GM19468 (cell line): ENCODE results near the gene WDR26.
A peak's percentile ranks its signal among the peaks of the same experiment; 100 is the strongest.
"Not testable (repeated sequence)": the region's sequence is repeated elsewhere in the genome, so short reads cannot be mapped to it uniquely, and the experiment has no call there.

Experiments
- ATAC-seq: cut with Tn5 transposase; IDR thresholded peaks from one replicate; pipeline ENCODE4 v1.9.1; 2021; ENCODE audit warnings: mild to moderate bottlenecking, moderate library complexity, moderate number of reproducible peaks; ENCODE audit not compliant: unreplicated experiment; ENCODE audit errors: extremely low read depth

Gene WDR26

GRCh38 chr1:224434691-224435317, at the start of gene WDR26:
WDR26 (minus strand) TSS chr1:224434797.
- ATAC-seq: peak; percentile 95

GRCh38 chr1:224483206-224483605, 48.6 kb upstream of the WDR26 start:
- not testable (repeated sequence) for ATAC-seq

- ATAC-seq: no peak
Measured at GRCh38 chr1:224482619-224483018, 48.0 kb upstream of the WDR26 start.

- ATAC-seq: no peak
Measured at GRCh38 chr1:224481601-224482000, 47.0 kb upstream of the WDR26 start.

- ATAC-seq: not testable (repeated sequence)
Measured at GRCh38 chr1:224480888-224481459, 46.4 kb upstream of the WDR26 start.

GRCh38 chr1:224480200-224480599, 45.6 kb upstream of the WDR26 start:
- not testable (repeated sequence) for ATAC-seq

GRCh38 chr1:224472806-224473205, 38.2 kb upstream of the WDR26 start:
- ATAC-seq: no peak

GRCh38 chr1:224466154-224466553, 31.6 kb upstream of the WDR26 start:
- ATAC-seq: no peak

- ATAC-seq: no peak
Measured at GRCh38 chr1:224459966-224460365, 25.4 kb upstream of the WDR26 start.

GRCh38 chr1:224458996-224459395, 24.4 kb upstream of the WDR26 start:
- no peak for ATAC-seq

GRCh38 chr1:224458296-224458695, 23.7 kb upstream of the WDR26 start:
- ATAC-seq: no peak

GRCh38 chr1:224457782-224458144, 23.2 kb upstream of the WDR26 start:
- ATAC-seq: no peak

GRCh38 chr1:224456637-224456953, 22.0 kb upstream of the WDR26 start:
- no peak for ATAC-seq

GRCh38 chr1:224454402-224455055, 19.9 kb upstream of the WDR26 start:
- no peak for ATAC-seq

GRCh38 chr1:224450561-224451350, 16.2 kb upstream of the WDR26 start:
- ATAC-seq: no peak

- no peak for ATAC-seq
Measured at GRCh38 chr1:224450159-224450558, 15.6 kb upstream of the WDR26 start.

GRCh38 chr1:224448453-224449017, 13.9 kb upstream of the WDR26 start:
- no peak for ATAC-seq

GRCh38 chr1:224447971-224448370, 13.4 kb upstream of the WDR26 start:
- no peak for ATAC-seq

GRCh38 chr1:224447251-224447650, 12.7 kb upstream of the WDR26 start:
- ATAC-seq: no peak

GRCh38 chr1:224438989-224439388, 4.4 kb upstream of the WDR26 start:
- no peak for ATAC-seq

- no peak for ATAC-seq
Measured at GRCh38 chr1:224435999-224436398, 1.4 kb upstream of the WDR26 start.
